Prostate gland (tissue), 2 donors: ENCODE data around the gene DENND4C.

Source experiments
- POLR2A ChIP-seq: fragments of 450-650 bp; IDR thresholded peaks from one replicate; pipeline ENCODE4 v1.6.1; 2016; ENCODE audit warnings: antibody characterized with exemption, mild to moderate bottlenecking
- POLR2AphosphoS5 ChIP-seq: sonication (generic); formaldehyde crosslinking; IDR thresholded peaks from one replicate; pipeline ENCODE4 v1.6.1; 2017; ENCODE audit warnings: antibody characterized with exemption
- TF ChIP-seq, protein P1 (sequence below), 4 experiments: fragments of 200-600 bp in 2 of 4; fragments of 450-650 bp in 2 of 4; sonication (generic) in 2 of 4; IDR thresholded peaks; 1 replicate in 3 of 4; 2 replicates in 1 of 4; pipeline ENCODE4 v1.5.1; 2016 to 2019; ENCODE audit warnings: antibody characterized with exemption in 4 of 4, mild to moderate bottlenecking in 2 of 4, moderate library complexity in 2 of 4

DNA sequence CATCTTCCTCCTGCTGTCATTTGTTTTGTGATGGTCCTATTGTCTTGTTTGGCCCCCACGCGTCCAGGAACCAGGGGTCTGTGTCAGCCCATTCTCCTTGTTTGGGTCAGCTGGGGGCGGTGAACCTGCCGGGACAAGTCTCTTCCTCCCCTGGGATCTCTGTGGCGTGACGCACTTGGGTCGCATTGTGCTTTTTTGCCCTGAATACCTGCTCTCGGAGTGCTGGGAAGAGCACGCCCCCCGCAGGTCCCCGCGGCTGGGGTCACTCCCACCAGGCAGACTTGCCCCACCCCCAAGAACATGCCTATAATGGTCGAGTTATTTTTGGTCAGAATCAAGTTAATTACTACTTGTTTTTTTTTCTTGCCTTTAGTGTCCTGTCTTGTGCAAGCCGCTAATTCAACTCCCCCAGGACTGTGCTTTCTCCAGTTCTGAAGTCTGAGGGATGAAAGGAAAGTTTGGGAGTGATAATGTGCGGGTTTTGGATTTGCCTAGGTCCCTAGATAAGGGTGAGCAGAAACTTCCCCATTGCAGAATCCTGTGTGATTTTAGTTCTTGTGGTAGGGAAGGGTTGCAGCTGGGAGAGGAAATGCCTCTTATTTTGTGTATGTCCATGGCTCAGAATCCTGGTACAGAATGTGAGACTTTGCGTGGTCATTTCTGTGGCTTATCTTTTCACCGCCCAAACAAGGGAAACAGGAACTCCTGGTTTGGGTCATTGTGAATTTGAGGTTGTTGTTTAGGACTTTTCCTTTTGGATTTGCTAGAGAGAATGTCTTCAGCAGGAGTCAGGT lies 179.1 kb downstream of the DENND4C start:
- no peak for TF ChIP-seq POLR2AphosphoS5
- TF ChIP-seq, protein P1, sequence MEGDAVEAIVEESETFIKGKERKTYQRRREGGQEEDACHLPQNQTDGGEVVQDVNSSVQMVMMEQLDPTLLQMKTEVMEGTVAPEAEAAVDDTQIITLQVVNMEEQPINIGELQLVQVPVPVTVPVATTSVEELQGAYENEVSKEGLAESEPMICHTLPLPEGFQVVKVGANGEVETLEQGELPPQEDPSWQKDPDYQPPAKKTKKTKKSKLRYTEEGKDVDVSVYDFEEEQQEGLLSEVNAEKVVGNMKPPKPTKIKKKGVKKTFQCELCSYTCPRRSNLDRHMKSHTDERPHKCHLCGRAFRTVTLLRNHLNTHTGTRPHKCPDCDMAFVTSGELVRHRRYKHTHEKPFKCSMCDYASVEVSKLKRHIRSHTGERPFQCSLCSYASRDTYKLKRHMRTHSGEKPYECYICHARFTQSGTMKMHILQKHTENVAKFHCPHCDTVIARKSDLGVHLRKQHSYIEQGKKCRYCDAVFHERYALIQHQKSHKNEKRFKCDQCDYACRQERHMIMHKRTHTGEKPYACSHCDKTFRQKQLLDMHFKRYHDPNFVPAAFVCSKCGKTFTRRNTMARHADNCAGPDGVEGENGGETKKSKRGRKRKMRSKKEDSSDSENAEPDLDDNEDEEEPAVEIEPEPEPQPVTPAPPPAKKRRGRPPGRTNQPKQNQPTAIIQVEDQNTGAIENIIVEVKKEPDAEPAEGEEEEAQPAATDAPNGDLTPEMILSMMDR (IDR thresholded peaks at IDR 0.05) = no peak
- no peak for TF ChIP-seq POLR2A
